ENCODE measurements around the gene BTBD9.

DNA sequence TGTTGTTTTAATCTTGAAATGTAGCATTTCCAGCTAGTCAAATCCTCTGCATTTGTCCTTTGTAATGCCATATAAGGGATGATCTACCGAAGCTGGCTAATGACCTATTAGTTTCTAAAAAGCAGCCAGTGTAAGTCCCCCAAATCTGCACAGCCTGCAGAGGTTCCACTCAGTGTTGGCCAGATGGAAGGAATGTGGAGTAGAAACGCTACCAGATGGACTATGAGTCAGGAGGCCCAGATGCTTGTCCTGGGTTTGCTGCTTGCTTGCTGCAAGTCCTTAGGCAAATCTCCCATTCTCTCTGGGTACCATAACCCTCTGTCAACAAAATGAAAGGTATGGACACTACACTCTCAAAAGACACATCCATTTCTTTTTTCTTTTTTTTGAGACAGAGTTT lies 149.8 kb downstream of the BTBD9 start:
- TF ChIP-seq, protein P1, sequence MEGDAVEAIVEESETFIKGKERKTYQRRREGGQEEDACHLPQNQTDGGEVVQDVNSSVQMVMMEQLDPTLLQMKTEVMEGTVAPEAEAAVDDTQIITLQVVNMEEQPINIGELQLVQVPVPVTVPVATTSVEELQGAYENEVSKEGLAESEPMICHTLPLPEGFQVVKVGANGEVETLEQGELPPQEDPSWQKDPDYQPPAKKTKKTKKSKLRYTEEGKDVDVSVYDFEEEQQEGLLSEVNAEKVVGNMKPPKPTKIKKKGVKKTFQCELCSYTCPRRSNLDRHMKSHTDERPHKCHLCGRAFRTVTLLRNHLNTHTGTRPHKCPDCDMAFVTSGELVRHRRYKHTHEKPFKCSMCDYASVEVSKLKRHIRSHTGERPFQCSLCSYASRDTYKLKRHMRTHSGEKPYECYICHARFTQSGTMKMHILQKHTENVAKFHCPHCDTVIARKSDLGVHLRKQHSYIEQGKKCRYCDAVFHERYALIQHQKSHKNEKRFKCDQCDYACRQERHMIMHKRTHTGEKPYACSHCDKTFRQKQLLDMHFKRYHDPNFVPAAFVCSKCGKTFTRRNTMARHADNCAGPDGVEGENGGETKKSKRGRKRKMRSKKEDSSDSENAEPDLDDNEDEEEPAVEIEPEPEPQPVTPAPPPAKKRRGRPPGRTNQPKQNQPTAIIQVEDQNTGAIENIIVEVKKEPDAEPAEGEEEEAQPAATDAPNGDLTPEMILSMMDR (IDR thresholded peaks at IDR 0.05; ENCODE audit: borderline replicate concordance, extremely low read depth, low read length, poor library complexity, severe bottlenecking) = no peak
- no peak for TF ChIP-seq EZH2 (IDR thresholded peaks at IDR 0.05; ENCODE audit: borderline replicate concordance, low read depth, low read length, severe bottlenecking)

Measured in DND-41 (cell line).